Measurements from ENCODE around the gene AP1S3. TPM values are rescaled to one million over a fixed set of nuclear protein-coding genes. Genes with fewer than 3 reads are reported as not detected.

Gene AP1S3
- total RNA-seq, 1 experiment from 2014 or later = 34.3 TPM

- no TSS peak for BruUV-seq (replicated peaks)
- intact Hi-C loops (cut with micrococcal nuclease) = no loop called here
These were observed 96.7 kb downstream of the AP1S3 start for GRCh38 chr2:223740679-223741078.

GRCh38 chr2:223737207-223737606 is 100.2 kb downstream of the AP1S3 start:
- ChIA-PET CTCF (no interaction called here), POLR2A (ENCODE audit: unreplicated experiment) (no interaction called here)
- DNase-seq (no peak), ATAC-seq (no peak)
- H3K9ac ChIP-seq (ENCODE audit: low read length) = no peak overlapping the region
- no peak overlapping the region for H2AFZ ChIP-seq (ENCODE audit: low read length)
- no peaks in the 10 kb centered on the region for H3K79me2 ChIP-seq (ENCODE audit: low read length)
- no peaks in the 10 kb centered on the region for H3K36me3 ChIP-seq (ENCODE audit: low read depth, low read length)
- no peaks in the 10 kb centered on the region for H3F3A ChIP-seq (ENCODE audit: low read length, unreplicated experiment)
- H3K27me3 ChIP-seq (ENCODE audit: low read length) = no peaks in the 10 kb centered on the region
- intact Hi-C loops (cut with micrococcal nuclease) = no loop called here
- no peaks in the 10 kb centered on the region for H3K9me2 ChIP-seq (replicated peaks; ENCODE audit: low read length)
- H3K27ac ChIP-seq (ENCODE audit: low read length) = no peak overlapping the region
- H3K4me2 ChIP-seq (ENCODE audit: low read length) = no peak overlapping the region
- no peaks in the 10 kb centered on the region for H4K20me1 ChIP-seq (ENCODE audit: low read length)
- H3K4me1 ChIP-seq (ENCODE audit: insufficient read depth, low read length) = peaks cover 15% of the 10 kb centered on the region
- no peak overlapping the region for H3K4me3 ChIP-seq (ENCODE audit: low read length)
- no TSS peak for BruUV-seq (replicated peaks)
- TF ChIP-seq CTCF (conservative IDR thresholded peaks at IDR 0.05; ENCODE audit: low read depth, low read length) (no peak), EZH2phosphoT487 (IDR thresholded peaks at IDR 0.05; ENCODE audit: borderline replicate concordance, low read length) (no peak), EZH2 (IDR thresholded peaks at IDR 0.05; ENCODE audit: low read length, unreplicated experiment) (no peak)
- H3K9me3 ChIP-seq (ENCODE audit: low read length) = no peaks in the 10 kb centered on the region

More at GRCh38 chr2:223740679-223741078, 96.7 kb downstream of the AP1S3 start:
- H3K36me3 ChIP-seq (ENCODE audit: low read depth, low read length) = no peaks in the 10 kb centered on the region
- no peaks in the 10 kb centered on the region for H3K79me2 ChIP-seq (ENCODE audit: low read length)
- H2AFZ ChIP-seq (ENCODE audit: low read length) = no peak overlapping the region
- no peaks in the 10 kb centered on the region for H3K9me2 ChIP-seq (replicated peaks; ENCODE audit: low read length)
- ATAC-seq (no peak), DNase-seq (no peak)
- no peak overlapping the region for H3K9ac ChIP-seq (ENCODE audit: low read length)
- no peaks in the 10 kb centered on the region for H3K9me3 ChIP-seq (ENCODE audit: low read length)
- H3F3A ChIP-seq (ENCODE audit: low read length, unreplicated experiment) = no peaks in the 10 kb centered on the region
- H3K4me3 ChIP-seq (ENCODE audit: low read length) = no peak overlapping the region
- no peaks in the 10 kb centered on the region for H3K27me3 ChIP-seq (ENCODE audit: low read length)
- TF ChIP-seq EZH2 (IDR thresholded peaks at IDR 0.05; ENCODE audit: low read length, unreplicated experiment) (no peak), EZH2phosphoT487 (IDR thresholded peaks at IDR 0.05; ENCODE audit: borderline replicate concordance, low read length) (no peak), CTCF (conservative IDR thresholded peaks at IDR 0.05; ENCODE audit: low read depth, low read length) (no peak)
- H3K4me2 ChIP-seq (ENCODE audit: low read length) = no peak overlapping the region
- POLR2A ChIA-PET (ENCODE audit: unreplicated experiment) = no interaction called here
- H3K27ac ChIP-seq (ENCODE audit: low read length) = no peak overlapping the region
- CTCF ChIA-PET = no interaction called here
- peaks cover 7% of the 10 kb centered on the region for H3K4me1 ChIP-seq (ENCODE audit: insufficient read depth, low read length)
- no peaks in the 10 kb centered on the region for H4K20me1 ChIP-seq (ENCODE audit: low read length)

- no peak overlapping the region for H3K9ac ChIP-seq (ENCODE audit: low read length)
- H2AFZ ChIP-seq (ENCODE audit: low read length) = no peak overlapping the region
- ChIA-PET POLR2A (ENCODE audit: unreplicated experiment) (no interaction called here), CTCF (no interaction called here)
- ATAC-seq = no peak
- DNase-seq = no peak
- H3K4me1 ChIP-seq (ENCODE audit: insufficient read depth, low read length) = peaks cover 15% of the 10 kb centered on the region
- H3K27me3 ChIP-seq (ENCODE audit: low read length) = no peaks in the 10 kb centered on the region
- no peak for TF ChIP-seq EZH2 (IDR thresholded peaks at IDR 0.05; ENCODE audit: low read length, unreplicated experiment)
- no peak overlapping the region for H3K4me2 ChIP-seq (ENCODE audit: low read length)
- no peaks in the 10 kb centered on the region for H3F3A ChIP-seq (ENCODE audit: low read length, unreplicated experiment)
- peak overlapping the region; percentile 43 for H3K27ac ChIP-seq (ENCODE audit: low read length)
- intact Hi-C loops (cut with micrococcal nuclease) = no loop called here
- H3K9me3 ChIP-seq (ENCODE audit: low read length) = no peaks in the 10 kb centered on the region
- H3K79me2 ChIP-seq (ENCODE audit: low read length) = no peaks in the 10 kb centered on the region
- H3K9me2 ChIP-seq (replicated peaks; ENCODE audit: low read length) = no peaks in the 10 kb centered on the region
- no peaks in the 10 kb centered on the region for H3K36me3 ChIP-seq (ENCODE audit: low read depth, low read length)
- BruUV-seq (replicated peaks) = no TSS peak
- no peaks in the 10 kb centered on the region for H4K20me1 ChIP-seq (ENCODE audit: low read length)
- no peak overlapping the region for H3K4me3 ChIP-seq (ENCODE audit: low read length)
These were observed 100.9 kb downstream of the AP1S3 start for GRCh38 chr2:223736488-223736887.

Data from PC-3 (cell line).